ENCODE results near the gene SESN3.

DNA sequence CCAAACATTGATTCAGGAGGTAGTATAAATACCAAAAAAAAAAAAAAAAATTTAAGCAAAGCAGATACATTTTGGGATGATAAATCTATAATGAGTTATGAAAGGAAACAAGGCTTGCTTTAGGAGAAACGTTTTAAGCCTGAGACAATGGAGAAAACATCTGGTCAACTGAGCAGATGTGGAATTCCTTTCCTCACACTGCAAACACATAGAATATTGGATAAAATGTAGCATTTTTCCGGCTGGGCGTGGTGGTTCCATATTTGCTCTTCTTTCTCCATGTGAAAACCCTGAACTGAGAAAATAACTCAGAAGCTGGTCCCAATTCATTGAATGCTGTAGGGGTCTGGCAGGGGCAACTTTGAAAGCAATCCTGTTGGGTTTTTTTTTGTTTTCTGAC is 107.4 kb downstream of the SESN3 start:
- TF ChIP-seq POLR2AphosphoS5 (IDR thresholded peaks at IDR 0.05; ENCODE audit: borderline replicate concordance, low read depth, low read length) (no peak), EZH2 (IDR thresholded peaks at IDR 0.05) (no peak)
